ENCODE data around the gene TBCD.
A peak's percentile ranks its signal among the peaks of the same experiment; 100 is the strongest.

TBCD gene

GRCh38 chr17:82859431-82860403 is 107.9 kb downstream of the TBCD start:
- DNase-seq = no peak

DNA sequence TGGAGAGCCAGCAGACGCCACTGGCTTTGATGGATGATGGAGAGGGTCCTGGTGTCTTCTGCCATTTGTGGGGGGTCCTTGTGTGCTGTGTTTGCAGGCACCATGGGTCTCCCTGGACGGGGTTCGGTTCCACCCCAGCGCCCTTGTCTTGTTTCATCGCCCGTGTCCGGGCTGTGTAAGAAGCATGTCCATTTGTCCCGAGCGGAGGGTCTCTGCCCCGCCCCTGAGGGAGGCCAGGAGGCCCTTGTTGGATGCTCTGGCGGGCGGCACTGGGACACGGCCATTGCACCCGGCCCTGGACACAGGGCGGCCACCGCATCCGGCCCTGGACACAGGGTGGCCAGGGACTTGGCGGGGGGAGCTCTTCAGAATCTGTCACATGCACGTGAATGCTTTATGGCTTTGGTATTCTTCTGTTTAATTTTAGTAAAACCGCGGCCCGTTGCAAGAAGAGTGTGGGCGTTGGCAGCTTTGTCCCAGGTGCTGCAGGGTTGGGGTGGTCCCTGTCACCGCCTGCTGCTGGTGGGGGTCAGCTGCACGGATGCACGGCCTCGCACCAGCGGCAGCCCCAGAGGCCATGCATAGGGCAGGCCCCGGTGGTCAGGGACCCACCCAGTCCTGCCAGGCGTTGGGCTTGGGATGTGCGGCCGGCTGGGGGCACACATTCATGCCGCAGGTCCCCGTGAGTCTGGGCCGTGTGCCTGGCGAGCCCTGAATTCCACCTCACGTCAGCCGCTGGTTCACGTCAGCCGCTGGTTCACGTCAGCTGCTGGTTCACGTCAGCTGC is 108.9 kb downstream of the TBCD start:
- no peak for DNase-seq

GRCh38 chr17:82861393-82861775 is 109.5 kb downstream of the TBCD start:
- DNase-seq = no peak

- DNase-seq = no peak
These were observed 110.3 kb downstream of the TBCD start for GRCh38 chr17:82862191-82862590.

GRCh38 chr17:82862737-82863382 is 111.0 kb downstream of the TBCD start:
- no peak for DNase-seq

DNA sequence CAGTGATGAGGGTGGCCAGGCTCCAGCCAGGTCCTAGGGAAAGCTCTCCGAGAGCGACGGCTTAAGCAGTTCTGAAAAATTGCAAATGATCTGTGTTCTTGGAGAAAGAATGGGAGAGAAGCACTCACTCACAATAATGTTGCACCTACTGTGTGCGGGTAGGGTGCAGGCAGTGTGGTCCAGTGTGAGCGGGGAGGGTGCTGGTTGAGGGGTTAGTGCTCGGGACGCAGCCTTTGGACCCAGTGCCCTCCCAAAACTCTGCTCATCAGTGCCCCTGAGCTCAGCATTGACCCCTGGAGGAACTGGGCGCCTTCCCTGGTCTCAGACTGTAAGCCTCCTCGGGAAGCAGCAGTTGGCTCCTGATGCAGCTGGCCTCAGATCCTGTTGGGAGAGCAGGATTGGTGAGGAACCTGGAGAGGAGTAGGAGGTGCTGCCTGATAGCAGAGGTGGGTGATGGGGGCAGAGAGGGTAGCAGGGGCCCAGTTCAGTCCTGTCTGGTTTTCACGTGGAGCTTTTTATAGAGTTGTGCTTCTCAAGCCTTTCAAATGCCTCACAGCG is 111.6 kb downstream of the TBCD start:
- no peak for DNase-seq

DNA sequence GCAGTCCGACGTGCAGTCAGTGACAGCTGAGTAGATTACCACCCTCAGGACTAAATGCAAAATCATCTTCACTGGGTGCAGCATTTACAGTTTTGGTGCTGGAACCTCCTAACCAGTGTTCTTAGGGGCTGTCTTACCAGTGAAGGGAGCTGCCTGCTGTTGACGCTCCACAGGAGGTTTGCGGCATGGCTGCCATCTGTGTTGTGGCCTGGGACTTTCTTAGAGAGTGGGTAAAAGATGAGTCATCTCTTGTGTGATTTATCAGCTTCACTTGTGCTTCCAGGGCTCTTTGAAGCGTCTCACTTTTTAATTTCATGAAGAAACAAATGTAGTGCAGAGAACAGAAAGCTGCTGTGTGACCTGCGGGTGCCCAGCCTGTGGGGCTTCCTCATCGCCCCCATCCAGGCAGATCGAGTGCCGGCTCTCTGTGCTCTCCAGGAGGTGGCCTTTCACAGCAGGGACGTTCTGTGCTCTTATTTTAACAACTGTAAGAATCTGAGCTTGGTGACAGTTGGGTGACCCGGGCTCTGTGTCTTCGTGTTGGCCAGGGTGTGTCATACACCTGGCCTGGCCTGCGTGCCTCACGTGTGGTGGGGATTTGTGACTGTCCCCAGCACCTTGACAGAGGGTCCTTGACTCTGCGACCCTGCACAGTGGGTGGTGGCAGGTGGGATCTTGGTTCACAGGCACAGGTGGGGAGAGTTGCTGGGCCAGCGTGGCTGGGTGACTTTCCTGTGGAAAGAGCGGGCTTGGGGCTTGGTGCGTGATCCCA is 112.3 kb downstream of the TBCD start:
- peak; percentile 51 for DNase-seq

GRCh38 chr17:82864713-82865248 is 112.9 kb downstream of the TBCD start:
- no peak for DNase-seq

- no peak for DNase-seq
These were observed 113.4 kb downstream of the TBCD start for GRCh38 chr17:82865274-82865673.

- no peak for DNase-seq
These were observed 114.0 kb downstream of the TBCD start for GRCh38 chr17:82865774-82866395.

DNA sequence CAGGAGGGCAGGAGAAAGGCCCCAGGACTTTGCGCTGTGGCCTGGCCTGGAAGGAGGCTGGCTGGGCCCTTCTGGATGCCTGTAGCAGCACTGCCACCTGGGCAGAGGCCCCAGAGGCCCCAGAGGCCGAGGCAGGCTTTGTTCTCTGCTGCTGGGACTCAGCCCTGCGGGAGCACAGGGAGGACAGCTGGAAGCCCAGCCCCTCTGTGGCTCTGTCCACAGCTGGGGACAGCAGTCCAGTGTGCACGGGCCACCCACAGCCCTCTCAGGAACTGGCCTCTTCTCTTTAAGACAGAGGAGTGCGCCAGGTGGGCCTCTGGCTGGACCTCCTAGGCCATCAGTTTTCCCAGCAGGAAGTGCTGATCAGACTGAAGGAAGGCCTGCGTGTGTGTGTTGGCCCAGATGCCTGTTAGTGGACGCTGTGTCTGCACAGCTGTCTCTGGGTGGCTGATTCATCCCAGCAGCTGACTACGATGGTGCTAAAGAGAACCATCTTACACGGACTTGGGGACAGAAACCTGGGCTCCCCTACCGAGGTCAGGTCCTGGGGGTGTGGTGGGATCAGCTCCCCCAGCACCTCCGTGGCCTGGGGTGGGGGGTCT is 114.8 kb downstream of the TBCD start:
- no peak for DNase-seq

DNA sequence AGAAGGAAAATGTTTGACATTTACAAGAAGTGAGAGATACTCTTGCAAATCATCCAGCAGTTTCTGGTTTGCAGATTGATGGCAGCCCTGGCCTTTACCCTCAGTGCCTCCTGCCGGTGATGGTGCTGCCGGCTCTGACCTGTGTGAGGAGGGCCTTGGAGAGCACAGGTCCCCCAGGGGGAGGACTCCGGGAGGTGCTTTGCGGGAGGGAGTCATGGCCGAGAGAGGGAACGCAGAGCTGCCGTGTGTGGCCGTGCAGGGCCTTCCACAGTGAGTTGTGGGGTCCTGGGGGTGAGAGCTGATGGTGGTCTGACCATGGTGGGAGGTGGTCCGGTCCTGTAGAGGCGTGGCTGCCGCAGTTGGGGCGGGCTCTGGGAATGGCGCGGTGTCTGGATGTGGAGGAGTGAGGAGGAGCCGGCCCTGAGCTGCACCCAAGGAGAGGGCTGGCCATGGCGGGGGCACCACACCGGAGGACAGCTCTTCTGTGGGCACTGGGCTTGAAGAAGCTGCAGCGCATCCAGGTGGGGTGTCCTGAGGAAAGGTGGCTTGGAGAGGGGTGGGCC is 116.0 kb downstream of the TBCD start:
- DNase-seq = no peak

- DNase-seq = no peak
These were observed 116.9 kb downstream of the TBCD start for GRCh38 chr17:82868715-82869131.

DNA sequence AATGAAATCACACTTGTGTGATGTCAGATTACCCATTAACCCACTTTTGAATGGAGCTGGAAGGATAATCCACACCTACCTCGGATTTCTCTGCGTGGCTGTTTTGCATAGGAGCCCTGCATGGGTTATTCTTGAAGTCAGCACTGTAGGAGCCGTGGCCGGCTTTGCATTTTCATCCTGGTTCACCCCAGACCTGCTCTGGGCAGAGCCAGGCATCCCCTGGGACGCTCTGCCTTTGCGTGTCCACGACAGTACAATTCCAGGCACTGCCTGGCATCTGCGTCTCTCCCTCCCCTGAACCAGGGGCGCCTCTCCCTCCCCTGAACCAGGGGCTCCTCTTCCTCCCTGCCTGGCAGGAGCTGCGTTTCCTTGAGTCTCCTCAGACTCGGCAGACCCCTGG is 117.7 kb downstream of the TBCD start:
- no peak for DNase-seq

- DNase-seq = no peak
These were observed 118.2 kb downstream of the TBCD start for GRCh38 chr17:82870091-82870491.

DNA sequence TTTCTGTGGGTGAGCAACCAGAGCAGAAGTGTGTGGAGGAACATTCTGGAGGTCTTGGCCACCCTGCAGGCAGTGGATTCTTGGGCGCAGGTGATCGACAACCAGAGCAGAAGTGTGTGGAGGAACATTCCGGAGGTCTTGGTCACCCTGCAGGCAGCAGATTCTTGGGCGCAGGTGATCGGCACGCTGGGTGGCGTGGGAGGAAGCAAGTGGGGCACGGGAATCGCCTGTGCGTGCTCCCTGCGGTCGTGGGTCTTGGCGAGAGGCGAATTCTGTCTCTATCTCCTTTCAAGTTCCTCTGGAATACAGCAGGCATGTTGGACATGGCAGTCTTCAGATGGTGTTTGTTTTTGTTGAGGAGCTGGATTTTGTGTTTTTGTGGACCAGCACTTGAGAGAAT is 118.7 kb downstream of the TBCD start:
- no peak for DNase-seq

DNA sequence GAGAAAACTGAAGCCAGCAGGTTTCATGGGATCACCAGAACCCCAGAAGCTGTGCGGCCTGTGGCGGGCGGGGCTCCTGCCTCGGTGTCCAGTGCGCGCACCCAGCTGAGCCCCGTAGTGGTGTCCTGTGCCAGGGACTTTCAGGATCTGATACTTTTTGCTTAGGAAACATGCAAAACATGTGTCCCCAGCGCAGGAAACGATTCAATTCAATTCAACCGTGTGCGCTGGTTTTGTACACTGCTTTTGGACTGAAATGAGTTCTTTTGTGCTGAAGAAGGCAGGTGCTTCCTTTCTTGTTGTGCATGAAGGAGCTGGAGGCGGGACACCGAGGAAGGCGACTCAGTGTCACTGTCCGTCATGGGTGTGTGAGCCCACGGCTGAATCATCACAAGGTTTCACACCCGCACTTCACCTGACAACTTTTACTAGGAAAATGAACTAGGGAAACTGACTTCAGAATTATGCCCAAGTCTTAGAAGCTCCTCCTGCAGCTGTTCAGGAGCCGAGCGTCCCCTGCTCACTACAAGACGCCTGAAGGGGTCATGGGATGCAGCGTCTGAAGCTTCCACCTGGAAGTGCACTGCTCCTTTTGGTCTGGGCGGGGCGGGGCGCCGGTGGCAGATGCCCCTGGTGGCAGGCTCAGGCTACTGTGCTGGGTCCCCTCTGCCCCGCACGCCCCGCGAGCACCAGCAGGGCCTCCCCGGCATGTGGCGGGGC is 119.4 kb downstream of the TBCD start:
- no peak for DNase-seq

DNA sequence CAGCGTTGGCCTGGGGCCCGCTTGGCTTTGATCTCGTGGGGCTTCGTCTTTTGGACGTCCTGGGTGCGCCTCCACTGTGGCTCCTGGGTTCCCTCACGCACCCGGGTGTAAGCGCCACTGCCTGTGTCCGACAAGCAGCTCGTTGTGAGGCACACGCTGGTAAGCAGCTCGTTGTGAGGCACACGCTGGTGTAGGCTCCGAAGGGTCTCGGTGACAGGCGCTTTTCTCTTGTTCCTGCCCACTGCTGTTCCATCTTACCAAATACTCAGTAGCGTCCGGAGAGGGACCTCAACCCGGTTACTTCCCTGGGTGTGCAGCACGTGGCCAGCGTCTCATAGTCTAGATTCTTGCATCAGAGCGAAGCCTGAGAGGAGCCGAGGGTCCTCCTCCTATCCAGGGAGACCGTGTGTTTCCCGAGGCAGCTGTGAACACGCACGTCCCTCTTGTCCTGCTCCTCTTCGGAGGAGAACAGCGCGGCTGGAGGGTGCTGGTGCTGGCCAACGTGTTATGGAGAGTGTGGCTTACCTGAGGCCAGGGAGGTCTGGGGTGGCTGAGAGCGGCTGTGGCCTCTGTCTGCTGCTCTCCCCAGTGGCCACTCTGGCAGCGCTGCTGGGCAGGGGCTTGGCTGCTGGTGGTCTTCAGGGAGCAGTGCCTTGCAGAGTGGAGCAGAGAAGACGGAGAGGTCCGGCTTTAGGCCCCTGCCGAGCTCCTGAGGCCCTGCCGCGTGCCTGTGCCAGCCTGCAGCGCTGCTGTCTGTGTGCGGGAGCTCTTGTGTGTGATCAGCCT is 120.1 kb downstream of the TBCD start:
- DNase-seq = no peak

Measured in OCI-M1 (cell line).